ES-I3 (cell line): ENCODE data around the gene ERVK3-1.
"Not testable (repeated sequence)": the region's sequence is repeated elsewhere in the genome, so short reads cannot be mapped to it uniquely, and the experiment has no call there.

Experiments used
- H3K36me3 ChIP-seq: 2 replicates; pipeline ENCODE4 v1.6.1; 2013; ENCODE audit warnings: mild to moderate bottlenecking, low read length, control low read depth, moderate library complexity; ENCODE audit not compliant: insufficient read depth
- H3K4me1 ChIP-seq: 2 replicates; pipeline ENCODE4 v1.6.1; 2013; ENCODE audit warnings: mild to moderate bottlenecking, control low read depth, low read length; ENCODE audit not compliant: insufficient read depth
- H3K9ac ChIP-seq: 2 replicates; pipeline ENCODE4 v1.6.1; 2013; ENCODE audit warnings: low read depth, mild to moderate bottlenecking, low read length, moderate library complexity
- H3K9me3 ChIP-seq: 2 replicates; pipeline ENCODE4 v1.6.1; 2013; ENCODE audit warnings: mild to moderate bottlenecking, low read length, moderate library complexity; ENCODE audit not compliant: control insufficient read depth, insufficient read depth

The ERVK3-1 gene

DNA sequence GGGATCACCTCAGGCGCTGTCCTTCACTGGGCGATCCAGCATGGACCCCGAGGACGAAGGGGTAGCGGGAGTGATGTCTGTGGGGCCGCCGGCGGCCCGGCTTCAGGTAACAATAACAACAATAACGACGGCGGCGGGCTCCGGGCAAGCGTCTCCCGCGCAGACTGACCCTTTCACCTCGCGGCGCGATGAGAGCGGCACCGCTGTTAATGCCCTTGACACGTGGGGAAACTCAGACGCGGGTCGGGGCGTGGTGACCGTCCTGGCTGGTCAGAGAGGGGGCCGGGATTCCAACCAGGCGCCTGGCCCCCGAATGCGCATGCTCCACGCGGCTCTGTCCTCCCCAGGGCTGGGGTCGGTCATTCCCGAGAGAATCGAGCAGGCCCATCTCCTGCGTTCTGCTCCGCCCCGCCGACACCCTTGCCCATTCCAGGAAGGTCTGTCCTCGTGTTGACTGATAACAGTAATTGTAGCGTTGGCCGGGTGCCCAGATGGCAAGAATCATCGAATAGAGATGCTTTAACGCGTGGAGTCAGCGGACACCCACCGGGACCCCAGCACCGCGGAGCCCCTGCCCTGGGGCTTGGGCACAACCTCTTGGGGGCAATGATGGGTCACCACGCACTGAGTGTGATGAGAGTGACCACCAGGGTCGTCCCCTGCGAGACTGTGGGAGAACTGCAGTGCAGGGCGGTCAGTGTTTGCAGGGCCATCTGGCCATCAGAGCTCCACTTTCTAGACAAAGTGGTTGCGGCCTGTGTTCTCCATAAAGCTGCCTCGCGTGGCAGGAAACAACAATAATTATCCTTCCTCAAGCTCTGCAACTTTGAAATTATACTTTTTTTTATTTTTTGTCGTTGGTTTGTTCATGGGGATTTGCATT lies 25.9 kb upstream of the ERVK3-1 start:
- Histone ChIP-seq H3K36me3 (peaks cover 5% of the 10 kb centered on the region; the same call in 1 of the 2 replicates), H3K4me1 (peaks cover 8% of the 10 kb centered on the region; the same call in 1 of the 2 replicates), H3K9ac (peak overlapping the region; percentile 79), H3K9me3 (no peaks in the 10 kb centered on the region)

DNA sequence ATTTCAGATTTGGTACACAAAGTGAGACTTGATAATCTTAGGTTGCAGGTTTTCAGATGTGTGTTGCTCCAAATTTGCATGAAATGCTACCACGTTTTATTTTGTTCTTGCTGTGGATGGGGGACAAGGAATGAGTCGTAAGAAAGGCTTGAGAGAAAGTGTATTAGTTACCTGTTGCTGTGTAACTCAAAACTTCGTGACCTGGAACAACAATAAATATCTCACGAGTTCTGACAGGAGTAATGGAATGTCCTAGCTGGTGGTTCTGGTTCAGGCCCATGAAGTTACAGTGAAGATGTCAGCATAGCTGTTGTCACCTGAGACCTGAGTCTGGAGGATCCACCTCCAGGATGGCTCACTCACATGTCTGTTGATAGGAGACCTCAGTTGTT lies 25.3 kb upstream of the ERVK3-1 start:
- H3K9ac ChIP-seq: peak overlapping the region; percentile 79
- H3K4me1 ChIP-seq: peaks cover 8% of the 10 kb centered on the region; the same call in 1 of the 2 replicates
- H3K36me3 ChIP-seq: peaks cover 5% of the 10 kb centered on the region; the same call in 1 of the 2 replicates
- H3K9me3 ChIP-seq: no peaks in the 10 kb centered on the region

DNA sequence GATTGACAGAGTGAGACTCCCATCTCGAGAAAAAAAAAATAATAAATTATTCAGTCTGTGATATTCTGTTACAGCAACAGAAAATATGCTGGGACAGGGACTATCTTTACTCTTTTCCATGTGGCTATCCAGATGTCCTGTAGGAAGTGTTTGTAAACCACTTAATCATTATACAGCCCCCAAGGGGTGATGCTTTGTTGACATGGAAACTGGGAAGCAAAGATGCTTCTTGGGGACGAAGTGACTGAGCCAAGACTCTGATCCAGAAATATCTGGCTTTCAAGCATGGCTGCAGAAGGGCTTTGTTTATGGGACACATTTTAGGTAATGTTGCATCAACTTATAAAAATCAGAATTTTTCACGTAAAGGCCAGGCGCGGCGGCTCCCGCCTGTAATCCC lies 21.0 kb upstream of the ERVK3-1 start:
- H3K4me1 ChIP-seq: peaks cover 8% of the 10 kb centered on the region; the same call in 1 of the 2 replicates
- H3K36me3 ChIP-seq: peaks cover 39% of the 10 kb centered on the region
- H3K9me3 ChIP-seq: no peaks in the 10 kb centered on the region
- no peak overlapping the region for H3K9ac ChIP-seq

DNA sequence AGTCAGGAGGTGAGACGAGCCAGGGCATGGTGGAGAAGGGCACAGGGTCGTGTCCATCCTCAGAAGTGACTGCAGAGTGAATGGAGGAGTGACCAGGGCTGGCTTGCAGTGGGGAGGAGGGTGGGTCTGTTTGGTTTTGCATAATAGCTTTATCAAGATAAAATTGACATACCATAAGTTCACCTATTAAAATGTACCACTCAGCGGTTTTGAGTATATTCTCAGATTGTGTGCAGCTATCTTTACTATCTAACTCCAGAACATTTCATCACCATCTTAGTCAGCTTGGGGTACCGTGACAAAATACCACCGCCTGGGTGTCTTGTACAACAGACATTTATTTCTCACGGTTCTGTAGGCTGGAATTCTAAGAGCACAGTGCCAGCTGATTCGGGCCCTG lies 13.2 kb upstream of the ERVK3-1 start:
- peaks cover 60% of the 10 kb centered on the region for H3K36me3 ChIP-seq
- no peak overlapping the region for H3K9ac ChIP-seq
- H3K4me1 ChIP-seq: no peaks in the 10 kb centered on the region
- peaks cover 14% of the 10 kb centered on the region; the same call in 1 of the 2 replicates for H3K9me3 ChIP-seq

DNA sequence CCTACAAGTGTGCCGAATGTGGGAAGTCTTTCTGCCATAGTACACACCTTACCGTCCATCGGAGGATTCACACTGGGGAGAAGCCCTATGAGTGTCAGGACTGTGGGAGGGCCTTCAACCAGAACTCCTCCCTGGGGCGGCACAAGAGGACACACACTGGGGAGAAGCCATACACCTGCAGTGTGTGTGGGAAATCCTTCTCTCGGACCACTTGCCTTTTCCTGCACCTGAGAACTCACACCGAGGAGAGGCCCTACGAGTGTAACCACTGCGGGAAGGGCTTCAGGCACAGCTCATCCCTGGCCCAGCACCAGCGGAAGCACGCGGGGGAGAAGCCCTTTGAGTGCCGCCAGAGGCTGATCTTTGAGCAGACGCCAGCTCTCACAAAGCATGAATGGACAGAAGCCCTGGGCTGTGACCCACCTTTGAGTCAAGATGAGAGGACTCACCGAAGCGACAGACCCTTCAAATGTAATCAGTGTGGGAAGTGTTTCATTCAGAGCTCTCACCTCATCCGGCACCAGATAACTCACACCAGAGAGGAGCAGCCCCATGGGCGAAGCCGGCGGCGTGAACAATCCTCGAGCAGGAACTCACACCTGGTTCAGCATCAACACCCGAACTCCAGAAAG lies 10.3 kb upstream of the ERVK3-1 start:
- Histone ChIP-seq H3K9me3 (peaks cover 14% of the 10 kb centered on the region; the same call in 1 of the 2 replicates), H3K4me1 (no peaks in the 10 kb centered on the region), H3K36me3 (peaks cover 37% of the 10 kb centered on the region), H3K9ac (no peak overlapping the region)

DNA sequence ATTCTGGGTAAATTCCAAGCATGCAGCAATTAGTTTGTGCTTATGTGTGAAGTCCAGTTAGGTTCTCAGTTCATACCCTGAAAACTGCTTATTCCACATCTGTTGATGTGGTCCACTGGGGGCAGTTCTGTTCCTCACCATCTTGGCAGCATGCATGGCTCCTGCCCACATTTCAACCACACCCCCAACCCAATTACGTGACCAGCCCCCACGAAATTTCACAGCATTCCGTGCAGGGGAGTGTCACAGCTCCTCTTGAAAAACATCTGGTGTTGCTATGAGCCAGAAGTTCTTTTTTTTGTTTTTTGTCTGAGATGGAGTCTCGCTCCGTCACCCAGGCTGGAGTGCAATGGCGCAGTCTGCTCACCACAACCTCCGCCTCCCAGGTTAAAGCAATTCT lies 9.1 kb upstream of the ERVK3-1 start:
- Histone ChIP-seq H3K4me1 (no peaks in the 10 kb centered on the region), H3K9ac (no peak overlapping the region), H3K9me3 (peaks cover 14% of the 10 kb centered on the region; the same call in 1 of the 2 replicates), H3K36me3 (peaks cover 36% of the 10 kb centered on the region)

DNA sequence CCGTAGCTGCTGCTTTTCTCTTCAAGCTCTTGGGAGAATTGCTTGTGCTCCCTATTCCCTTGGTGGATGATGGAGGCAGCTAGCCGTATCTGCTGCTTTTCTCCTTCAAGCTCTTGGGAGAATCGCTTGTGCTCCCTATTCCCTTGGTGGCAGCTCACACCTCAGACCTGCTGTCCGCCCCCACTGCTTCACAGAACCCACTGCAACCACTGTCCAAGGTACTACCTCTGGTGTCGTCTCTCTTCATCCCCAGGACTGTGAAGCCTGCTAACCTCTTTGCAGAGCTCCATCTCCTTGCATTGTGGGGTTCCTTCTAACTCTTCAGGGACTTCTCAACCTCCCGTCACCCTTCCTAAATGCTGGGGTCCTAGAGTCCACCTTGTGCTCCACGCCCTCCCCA lies 4.6 kb upstream of the ERVK3-1 start:
- H3K9me3 ChIP-seq: 0 out of 2 replicates have a peak, but pooled peaks cover 2% of the 10 kb centered on the region
- H3K9ac ChIP-seq: no peak overlapping the region
- no peaks in the 10 kb centered on the region for H3K4me1 ChIP-seq
- H3K36me3 ChIP-seq: peaks cover 9% of the 10 kb centered on the region

DNA sequence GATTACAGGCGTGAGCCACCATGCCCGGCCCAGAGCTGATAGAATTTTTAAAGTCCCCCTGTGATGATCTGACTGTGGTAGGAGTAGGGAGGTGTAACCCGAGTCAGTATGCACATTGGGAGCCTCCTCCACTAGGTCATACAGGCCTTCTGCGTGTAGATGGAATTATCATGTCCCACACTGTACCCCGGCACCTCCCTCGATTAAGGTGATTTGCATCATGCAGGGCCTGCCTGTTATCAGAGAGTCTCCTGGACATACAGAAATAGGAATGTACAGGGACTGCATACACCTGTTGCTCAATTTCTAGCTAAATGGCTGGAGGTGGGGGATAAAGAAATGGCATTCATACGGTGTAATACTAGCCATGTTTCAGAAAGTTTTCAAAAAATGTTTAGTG lies 922 bp upstream of the ERVK3-1 start:
- Histone ChIP-seq H3K9ac (peak overlapping the region; percentile 92; the same call in 1 of the 2 replicates), H3K4me1 (peaks cover 4% of the 10 kb centered on the region; the same call in 1 of the 2 replicates), H3K9me3 (no peaks in the 10 kb centered on the region), H3K36me3 (peaks cover 11% of the 10 kb centered on the region; the same call in 1 of the 2 replicates)

DNA sequence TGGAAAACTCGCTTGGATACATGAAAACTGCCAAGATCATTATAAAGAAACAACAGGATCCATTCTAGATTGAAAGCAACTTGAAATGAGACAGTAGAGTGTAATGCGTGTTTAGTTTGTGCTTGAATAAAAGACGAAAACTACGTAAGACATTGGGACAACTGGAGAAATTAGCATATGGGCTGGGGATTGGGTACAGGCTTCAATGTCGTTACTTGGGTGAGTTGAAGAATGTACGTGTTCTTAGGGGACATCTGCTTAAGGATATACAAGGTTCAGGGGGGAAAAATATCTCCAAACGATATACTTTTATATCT lies 471 bp upstream of the ERVK3-1 start:
- H3K9me3 ChIP-seq: no peaks in the 10 kb centered on the region
- peak overlapping the region; percentile 92 for H3K9ac ChIP-seq
- peaks cover 4% of the 10 kb centered on the region; the same call in 1 of the 2 replicates for H3K4me1 ChIP-seq
- H3K36me3 ChIP-seq: peaks cover 12% of the 10 kb centered on the region; the same call in 1 of the 2 replicates

DNA sequence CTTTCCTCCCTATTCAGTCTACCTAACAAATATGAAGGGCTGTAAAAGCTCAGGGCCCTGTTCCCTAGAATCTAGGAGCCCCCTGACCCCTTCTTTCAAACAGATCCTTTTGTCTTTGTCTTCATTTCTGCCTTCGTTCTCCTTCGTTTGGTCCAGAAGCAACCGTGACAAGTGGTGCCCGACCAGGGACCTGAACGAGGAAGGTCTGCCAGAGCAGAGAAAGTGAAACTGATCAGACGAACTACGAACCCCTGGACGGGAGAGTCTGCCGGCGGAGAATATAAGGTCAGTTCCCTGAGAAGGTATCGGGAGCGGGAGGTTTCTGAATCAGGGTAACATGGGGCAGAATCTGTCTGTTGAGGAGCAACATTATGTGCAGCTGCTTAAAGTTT lies 751 bp downstream of the ERVK3-1 start:
- Histone ChIP-seq H3K36me3 (peaks cover 13% of the 10 kb centered on the region; the same call in 1 of the 2 replicates), H3K9me3 (no peaks in the 10 kb centered on the region), H3K9ac (peak overlapping the region; percentile 92), H3K4me1 (peaks cover 4% of the 10 kb centered on the region; the same call in 1 of the 2 replicates)

DNA sequence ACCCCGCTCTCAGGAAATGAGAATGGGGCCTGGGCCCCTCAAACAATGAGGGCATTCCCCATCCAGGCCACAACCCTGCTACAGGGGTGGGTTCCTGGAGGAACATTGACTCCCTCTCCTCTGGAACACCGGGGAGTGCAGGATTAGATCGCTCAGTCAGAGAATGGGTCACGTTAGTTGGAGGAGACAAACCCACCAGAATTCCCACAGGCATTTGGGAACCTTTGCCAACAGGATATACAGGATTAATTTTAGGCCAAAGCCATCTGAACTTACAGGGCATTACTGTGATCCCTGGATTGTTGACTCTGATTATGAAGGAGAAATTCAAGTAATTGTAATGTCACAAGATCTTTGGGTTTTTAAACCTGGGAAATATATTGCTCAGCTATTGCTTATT lies 2.6 kb downstream of the ERVK3-1 start:
- Histone ChIP-seq H3K9me3 (no peaks in the 10 kb centered on the region), H3K4me1 (peaks cover 4% of the 10 kb centered on the region; the same call in 1 of the 2 replicates), H3K9ac (no peak overlapping the region), H3K36me3 (peaks cover 28% of the 10 kb centered on the region)

DNA sequence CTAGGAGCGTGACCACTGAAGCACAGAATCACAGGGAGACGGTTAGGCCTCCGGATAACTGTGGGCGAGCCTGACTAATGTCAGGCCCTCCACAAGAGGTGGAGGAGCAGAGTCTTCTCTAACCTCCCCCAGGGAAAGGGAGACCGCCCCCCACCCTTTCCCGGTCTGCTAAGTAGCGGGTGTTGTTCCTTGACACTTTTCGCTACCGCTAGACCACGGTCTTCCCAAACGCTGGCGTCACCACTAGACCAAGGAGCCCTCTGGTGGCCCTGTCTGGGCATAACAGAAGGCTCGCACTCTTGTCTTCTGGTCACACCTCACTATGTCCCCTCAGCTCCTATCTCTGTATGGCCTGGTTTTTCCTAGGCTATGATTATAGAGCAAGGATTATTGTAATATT lies 5.5 kb downstream of the ERVK3-1 start:
- H3K36me3 ChIP-seq: peaks cover 33% of the 10 kb centered on the region
- H3K4me1 ChIP-seq, H3K9me3 ChIP-seq, H3K9ac ChIP-seq: not testable (repeated sequence)

DNA sequence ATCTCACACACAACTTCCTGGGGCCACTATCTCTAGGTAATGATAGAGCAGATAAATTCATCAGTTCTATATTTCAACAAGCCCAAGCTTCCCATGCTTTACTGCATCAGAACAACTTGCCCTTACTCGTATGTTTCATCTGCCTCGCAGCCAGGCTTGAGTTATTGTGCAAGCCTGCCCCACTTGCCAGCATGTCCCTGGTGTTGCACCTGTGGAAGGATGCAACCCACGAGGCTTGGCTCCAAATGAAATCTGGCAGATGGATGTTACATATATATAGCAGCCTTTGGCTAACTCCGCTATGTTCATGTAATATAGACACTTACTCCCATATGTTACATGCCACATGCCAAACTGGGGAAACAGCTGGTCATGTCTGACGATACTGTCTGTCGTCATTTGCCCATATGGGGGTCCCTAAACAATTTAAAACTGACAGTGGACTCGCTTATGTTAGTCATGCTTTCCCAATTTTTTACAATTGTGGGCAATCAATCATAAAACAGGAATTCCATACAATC lies 6.2 kb downstream of the ERVK3-1 start:
- H3K36me3 ChIP-seq: peaks cover 33% of the 10 kb centered on the region

DNA sequence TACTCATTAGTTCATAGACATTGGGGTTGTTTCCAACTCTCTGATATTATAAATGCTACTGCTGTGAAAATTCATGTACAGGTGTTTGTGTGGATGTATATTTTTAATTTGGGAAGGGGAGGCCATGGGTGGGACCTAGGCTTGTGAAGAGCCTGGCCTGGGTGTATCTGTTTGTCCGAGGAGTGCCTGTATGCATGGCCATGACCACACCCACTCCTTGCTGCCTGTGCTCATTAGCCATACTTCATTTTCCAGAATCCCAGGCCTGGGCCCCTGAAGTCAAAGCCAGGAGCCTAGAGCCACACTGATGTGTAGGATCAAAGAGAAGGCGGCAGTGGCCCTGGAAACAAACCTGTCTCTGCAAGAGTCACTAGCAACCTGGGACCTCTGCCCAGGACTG lies 10.4 kb downstream of the ERVK3-1 start:
- Histone ChIP-seq H3K9ac (no peak overlapping the region), H3K9me3 (no peaks in the 10 kb centered on the region), H3K36me3 (peaks cover 21% of the 10 kb centered on the region), H3K4me1 (no peaks in the 10 kb centered on the region)

More for the DNA sequence above, 6.2 kb downstream of the ERVK3-1 start:
- no peaks in the 10 kb centered on the region for H3K4me1 ChIP-seq
- no peak overlapping the region for H3K9ac ChIP-seq
- H3K9me3 ChIP-seq: no peaks in the 10 kb centered on the region
